Gastrocnemius medialis (tissue), 4 donors: Measurements from ENCODE around the gene GPR62. TPM values are rescaled to one million over a fixed set of nuclear protein-coding genes. Genes with fewer than 3 reads are reported as not detected.
A peak's percentile ranks its signal among the peaks of the same experiment; 100 is the strongest.

Source experiments
- ATAC-seq, 2 donors: fragments of 150-250 bp; one replicate each; pipeline ENCODE4 v1.9.1; 2016
- DNase-seq, 2 donors: peaks; one replicate each; pipeline ENCODE4 v3.0.0-alpha.2; 2019
- H3K27ac ChIP-seq, 4 donors: fragments of 200-600 bp; sonication (generic); 1 replicate in 1 of 4; 2 replicates in 3 of 4; pipeline ENCODE4 v1.5.1; 2016 to 2018; ENCODE audit warnings: mild to moderate bottlenecking in 2 of 4, moderate library complexity in 1 of 4
- H3K27me3 ChIP-seq, 3 donors: fragments of 200-600 bp; sonication (generic) in 2 of 3; 1 replicate in 1 of 3; 2 replicates in 2 of 3; pipeline versions ENCODE4 v1.5.1 to v1.6.0; 2016 to 2019; ENCODE audit warnings: mild to moderate bottlenecking in 1 of 3, moderate library complexity in 1 of 3
- H3K36me3 ChIP-seq, 2 donors: fragments of 200-600 bp; sonication (generic) in 1 of 2; one replicate each; pipeline ENCODE4 v1.5.1; 2017 to 2018
- H3K4me1 ChIP-seq, 2 donors: fragments of 200-600 bp; sonication (generic) in 1 of 2; one replicate each; pipeline ENCODE4 v1.5.1; 2016 to 2017; ENCODE audit warnings: mild to moderate bottlenecking in 2 of 2
- H3K4me3 ChIP-seq, 4 donors: fragments of 200-600 bp; sonication (generic) in 3 of 4; 1 replicate in 1 of 4; 2 replicates in 3 of 4; pipeline ENCODE4 v1.5.1; 2016 to 2019; ENCODE audit warnings: mild to moderate bottlenecking in 2 of 4
- H3K9me3 ChIP-seq, 3 donors: fragments of 200-600 bp; sonication (generic) in 2 of 3; 1 replicate in 1 of 3; 2 replicates in 2 of 3; pipeline ENCODE4 v1.5.1; 2016 to 2019
- CTCF ChIP-seq, 5 experiments: fragments of 450-650 bp in 3 of 5; fragments of 200-600 bp in 2 of 5; sonication (generic) in 2 of 5; IDR thresholded peaks in 4 of 5; conservative IDR thresholded peaks in 1 of 5; 1 replicate in 4 of 5; 2 replicates in 1 of 5; pipeline ENCODE4 v1.5.1; 2016 to 2019; ENCODE audit warnings: antibody characterized with exemption in 5 of 5, mild to moderate bottlenecking in 3 of 5, moderate library complexity in 3 of 5
- POLR2A ChIP-seq, 2 donors: fragments of 450-650 bp; IDR thresholded peaks; one replicate each; pipeline ENCODE4 v1.6.1; 2017; ENCODE audit warnings: antibody characterized with exemption in 2 of 2, mild to moderate bottlenecking in 2 of 2, moderate library complexity in 2 of 2
- in situ Hi-C, 4 donors: fragments of 200-750 bp; cut with MboI; loops; one replicate each; pipeline versions ENCODE4 v1.15.0 to v1.8.0; 2017; ENCODE audit warnings: low sequenced_read_pairs in 4 of 4
- intact Hi-C: fragments of 100-400 bp; cut with DNase I; formaldehyde crosslinking; loops from one replicate; pipeline ENCODE4 v1.15.1; 2023; ENCODE audit warnings: low total_unique reads
- total RNA-seq, 4 donors: library from RNA; depleted of rRNA; stranded (reverse); fragments of >200 nt; gene quantifications; one replicate each; pipeline versions ENCODE4 v1.1.0 to v1.2.3, GENCODE V29; 2016

The GPR62 gene
- total RNA-seq, 4 donors from 2014 or later: 0.18 to 2.5 (median 0.37) TPM

GRCh38 chr3:51961602-51962569, 6.7 kb downstream of the GPR62 start:
- peak overlapping the region; percentile 90 to 100 (median 94) for H3K27ac ChIP-seq
- intact Hi-C loops: no loop called here
- no peak for TF ChIP-seq CTCF (IDR thresholded peaks at IDR 0.05 in 4 of 5, conservative IDR thresholded peaks at IDR 0.05 in 1 of 5)
- no peak for TF ChIP-seq POLR2A (IDR thresholded peaks at IDR 0.05)
- H3K36me3 ChIP-seq: peaks cover 0 to 33% of the 10 kb centered on the region in 2 donors
- ATAC-seq: peak; percentile 72 to 87
- H3K4me1 ChIP-seq: peaks cover 52 to 63% of the 10 kb centered on the region in 2 donors
- no peaks in the 10 kb centered on the region for H3K27me3 ChIP-seq
- in situ Hi-C loops: no loop called here
- peak; percentile 71 to 81 for DNase-seq
- H3K4me3 ChIP-seq: no peak overlapping the region
- H3K9me3 ChIP-seq: no peaks in the 10 kb centered on the region

DNA sequence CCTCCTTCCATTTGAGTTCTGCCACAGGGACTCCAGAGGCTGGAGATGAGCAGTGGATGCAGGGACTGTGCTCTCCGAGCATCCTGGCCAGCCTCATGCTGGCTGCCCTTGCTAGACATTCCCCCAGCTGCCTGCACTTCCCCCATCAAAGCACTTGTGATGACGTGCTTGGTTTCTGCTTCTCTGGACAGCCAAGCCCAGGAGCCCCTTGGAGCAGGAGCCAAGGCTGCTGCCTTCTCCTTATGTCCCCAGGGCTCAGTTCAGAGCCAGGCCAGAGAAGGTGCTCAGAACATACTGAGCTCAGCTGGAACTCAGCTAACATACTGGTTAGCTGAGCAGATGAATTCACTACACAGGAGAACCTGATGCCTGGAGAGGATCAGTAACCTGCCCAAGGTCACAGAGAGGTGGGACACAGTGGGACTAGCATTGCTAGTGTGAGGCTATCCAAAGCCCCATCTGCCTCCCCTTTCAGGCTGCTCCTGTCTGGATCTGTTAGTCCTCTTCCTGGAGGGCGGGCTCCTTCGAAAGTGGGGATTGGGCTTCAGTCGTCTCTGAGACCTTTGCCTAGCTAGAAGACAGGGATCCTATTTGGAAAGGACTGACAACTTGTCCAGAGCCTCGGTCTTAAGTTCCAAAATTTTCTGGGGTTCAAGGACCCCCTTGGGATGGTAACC, 7.8 kb downstream of the GPR62 start:
- Histone ChIP-seq H3K9me3 (no peaks in the 10 kb centered on the region), H3K4me3 (no peak overlapping the region), H3K27ac (peak overlapping the region; percentile 90 to 100 (median 94)), H3K4me1 (peaks cover 55 to 65% of the 10 kb centered on the region in 2 donors), H3K27me3 (no peaks in the 10 kb centered on the region), H3K36me3 (peaks cover 0 to 27% of the 10 kb centered on the region in 2 donors)
- intact Hi-C loops: no loop called here
- peak in 1 of 2 donors; percentile 11 for ATAC-seq
- DNase-seq: peak in 1 of 2 donors; percentile 54
- no peak for TF ChIP-seq CTCF (IDR thresholded peaks at IDR 0.05 in 4 of 5, conservative IDR thresholded peaks at IDR 0.05 in 1 of 5)
- TF ChIP-seq POLR2A (IDR thresholded peaks at IDR 0.05): no peak
- in situ Hi-C loops: no loop called here

- peaks cover 62 to 68% of the 10 kb centered on the region in 2 donors for H3K4me1 ChIP-seq
- DNase-seq: peak in 1 of 2 donors; percentile 85
Measured at GRCh38 chr3:51963951-51964451, 8.8 kb downstream of the GPR62 start.

GRCh38 chr3:51964521-51964920, 9.3 kb downstream of the GPR62 start:
- intact Hi-C loops: no loop called here
- TF ChIP-seq POLR2A (IDR thresholded peaks at IDR 0.05): no peak

More at GRCh38 chr3:51963951-51964451, 8.8 kb downstream of the GPR62 start:
- peaks cover 0 to 17% of the 10 kb centered on the region in 2 donors for H3K36me3 ChIP-seq
- TF ChIP-seq POLR2A (IDR thresholded peaks at IDR 0.05) (peak in 1 of 2 donors; percentile 15), CTCF (IDR thresholded peaks at IDR 0.05 in 4 of 5, conservative IDR thresholded peaks at IDR 0.05 in 1 of 5) (no peak)
- peak overlapping the region; percentile 90 to 100 (median 94) for H3K27ac ChIP-seq
- ATAC-seq: peak in 1 of 2 donors; percentile 29
- no peaks in the 10 kb centered on the region for H3K27me3 ChIP-seq
- H3K4me3 ChIP-seq: no peak overlapping the region
- intact Hi-C loops: no loop called here
- no peaks in the 10 kb centered on the region for H3K9me3 ChIP-seq
- in situ Hi-C loops: no loop called here

More at GRCh38 chr3:51964521-51964920, 9.3 kb downstream of the GPR62 start:
- no peak for ATAC-seq
- in situ Hi-C loops: no loop called here
- Histone ChIP-seq H3K9me3 (no peaks in the 10 kb centered on the region), H3K4me3 (no peak overlapping the region), H3K36me3 (peaks cover 0 to 12% of the 10 kb centered on the region in 2 donors), H3K27me3 (no peaks in the 10 kb centered on the region), H3K27ac (peak overlapping the region; percentile 90 to 100 (median 94)), H3K4me1 (peaks cover 62 to 68% of the 10 kb centered on the region in 2 donors)
- no peak for DNase-seq
